Keratinocyte (primary cell): ENCODE data around the gene DNAJB6. TPM values are rescaled to one million over a fixed set of nuclear protein-coding genes. Genes with fewer than 3 reads are reported as not detected.

Source experiments
- DNase-seq: peaks from one replicate; pipeline ENCODE4 v3.0.0-alpha.2; 2011; ENCODE audit warnings: low read depth, missing footprints, low spot score
- FAIRE-seq: peaks from 2 replicates; lab custom pipeline; 2011; peaks lifted over from hg19 to GRCh38; lab: Jason Lieb, UNC
- H2AFZ ChIP-seq: 2 replicates; pipeline ENCODE4 v1.6.0; 2012; ENCODE audit warnings: low read length, control low read depth, inconsistent platforms; ENCODE audit not compliant: control insufficient read depth
- H3K27ac ChIP-seq: 2 replicates; pipeline ENCODE4 v1.5.1; 2011; ENCODE audit warnings: low read length; ENCODE audit not compliant: control insufficient read depth, insufficient read depth
- H3K27me3 ChIP-seq: 3 replicates; pipeline ENCODE4 v1.6.0; 2011; ENCODE audit warnings: low read length; ENCODE audit not compliant: control insufficient read depth, insufficient read depth; ENCODE audit errors: extremely low read depth
- H3K36me3 ChIP-seq, 2 experiments: 2 replicates in 1 of 2; 3 replicates in 1 of 2; pipeline ENCODE4 v1.5.1; 2011; ENCODE audit warnings: low read length in 2 of 2, mild to moderate bottlenecking in 1 of 2; ENCODE audit not compliant: control insufficient read depth in 2 of 2, insufficient read depth in 2 of 2; ENCODE audit errors: extremely low read depth in 1 of 2
- H3K4me1 ChIP-seq: 3 replicates; pipeline ENCODE4 v1.5.1; 2011; ENCODE audit warnings: low read length; ENCODE audit not compliant: control insufficient read depth, insufficient read depth; ENCODE audit errors: extremely low read depth
- H3K4me2 ChIP-seq: 3 replicates; pipeline ENCODE4 v1.6.0; 2011; ENCODE audit warnings: low read depth, low read length; ENCODE audit not compliant: control insufficient read depth, insufficient read depth; ENCODE audit errors: extremely low read depth
- H3K4me3 ChIP-seq, 3 experiments: fragments of 200-600 bp in 1 of 3; sonication (generic) in 1 of 3; 2 replicates in 2 of 3; 3 replicates in 1 of 3; pipeline ENCODE4 v1.5.1; 2011 to 2016; ENCODE audit warnings: low read length in 3 of 3, mild to moderate bottlenecking in 3 of 3, control low read depth in 2 of 3, inconsistent platforms in 1 of 3, low read depth in 1 of 3, mixed read lengths in 1 of 3, mixed run types in 1 of 3, moderate library complexity in 1 of 3; ENCODE audit not compliant: control insufficient read depth in 2 of 3, insufficient read depth in 2 of 3; ENCODE audit errors: extremely low read depth in 1 of 3
- H3K79me2 ChIP-seq: 2 replicates; pipeline ENCODE4 v1.6.0; 2012; ENCODE audit warnings: low read length; ENCODE audit not compliant: control insufficient read depth, insufficient read depth
- H3K9ac ChIP-seq: 3 replicates; pipeline ENCODE4 v1.6.0; 2011; ENCODE audit warnings: low read length; ENCODE audit not compliant: control insufficient read depth, insufficient read depth; ENCODE audit errors: extremely low read depth
- H3K9me1 ChIP-seq: 3 replicates; pipeline ENCODE4 v1.6.0; 2011; ENCODE audit warnings: low read length; ENCODE audit not compliant: control insufficient read depth, insufficient read depth; ENCODE audit errors: extremely low read depth
- H3K9me3 ChIP-seq: 2 replicates; pipeline ENCODE4 v1.5.1; 2012; ENCODE audit warnings: low read depth, low read length; ENCODE audit not compliant: control insufficient read depth
- H4K20me1 ChIP-seq: 3 replicates; pipeline ENCODE4 v1.6.0; 2011; ENCODE audit warnings: low read length; ENCODE audit not compliant: control insufficient read depth, insufficient read depth; ENCODE audit errors: extremely low read depth
- EZH2 ChIP-seq: IDR thresholded peaks from one replicate; pipeline ENCODE4 v1.6.1; 2012; ENCODE audit warnings: inconsistent platforms, mild to moderate bottlenecking, low read length, moderate library complexity
- dilution Hi-C: fragments of 300-500 bp; cut with MboI; formaldehyde crosslinking; loops from one replicate; pipeline ENCODE4 v1.7.0; 2020; ENCODE audit warnings: low sequenced_read_pairs; ENCODE audit not compliant: extremely low pct_ligation_motif_present
- polyA plus RNA-seq, 5 experiments: library from polyadenylated mRNA; depleted of rRNA in 3 of 5; stranded (reverse) in 3 of 5; stranded (forward) in 1 of 5; unstranded in 1 of 5; fragments of >200 nt; gene quantifications; 1 replicate in 1 of 5; 2 replicates in 3 of 5; 3 replicates in 1 of 5; pipeline versions ENCODE4 v1.2.1 to v1.2.3, GENCODE V29; 2011 to 2012; ENCODE audit warnings: missing spikeins in 2 of 5, low read depth in 1 of 5, low replicate concordance in 1 of 5
- TF ChIP-seq, protein P1 (sequence below), 3 experiments: IDR thresholded peaks in 1 of 3; conservative IDR thresholded peaks in 1 of 3; optimal IDR thresholded peaks in 1 of 3; 2 replicates in 2 of 3; 3 replicates in 1 of 3; pipeline versions ENCODE3 to v1.5.1; 2011; ENCODE audit warnings: low read length in 3 of 3, mild to moderate bottlenecking in 3 of 3, moderate library complexity in 2 of 3, control low read depth in 1 of 3, inconsistent platforms in 1 of 3; ENCODE audit not compliant: insufficient read depth in 2 of 3; ENCODE audit errors: extremely low read depth in 1 of 3

DNAJB6 gene
- polyA plus RNA-seq, 1 donor (not counting 4 experiments of a cell fraction or from before 2014, with no cell fraction given), result 152 TPM

GRCh38 chr7:157295338-157295737, 41.5 kb upstream of the DNAJB6 start:
- Histone ChIP-seq H3K4me1 (peaks cover 36% of the 10 kb centered on the region), H3K79me2 (no peaks in the 10 kb centered on the region), H3K36me3 (no peaks in the 10 kb centered on the region), H3K27ac (no peak overlapping the region), H3K4me2 (no peak overlapping the region), H4K20me1 (no peaks in the 10 kb centered on the region), H2AFZ (no peak overlapping the region), H3K9ac (no peak overlapping the region), H3K27me3 (no peaks in the 10 kb centered on the region), H3K4me3 (no peak overlapping the region), H3K9me3 (no peaks in the 10 kb centered on the region), H3K9me1 (no peaks in the 10 kb centered on the region)
- FAIRE-seq (no peak), DNase-seq (no peak)
- TF ChIP-seq, protein P1, sequence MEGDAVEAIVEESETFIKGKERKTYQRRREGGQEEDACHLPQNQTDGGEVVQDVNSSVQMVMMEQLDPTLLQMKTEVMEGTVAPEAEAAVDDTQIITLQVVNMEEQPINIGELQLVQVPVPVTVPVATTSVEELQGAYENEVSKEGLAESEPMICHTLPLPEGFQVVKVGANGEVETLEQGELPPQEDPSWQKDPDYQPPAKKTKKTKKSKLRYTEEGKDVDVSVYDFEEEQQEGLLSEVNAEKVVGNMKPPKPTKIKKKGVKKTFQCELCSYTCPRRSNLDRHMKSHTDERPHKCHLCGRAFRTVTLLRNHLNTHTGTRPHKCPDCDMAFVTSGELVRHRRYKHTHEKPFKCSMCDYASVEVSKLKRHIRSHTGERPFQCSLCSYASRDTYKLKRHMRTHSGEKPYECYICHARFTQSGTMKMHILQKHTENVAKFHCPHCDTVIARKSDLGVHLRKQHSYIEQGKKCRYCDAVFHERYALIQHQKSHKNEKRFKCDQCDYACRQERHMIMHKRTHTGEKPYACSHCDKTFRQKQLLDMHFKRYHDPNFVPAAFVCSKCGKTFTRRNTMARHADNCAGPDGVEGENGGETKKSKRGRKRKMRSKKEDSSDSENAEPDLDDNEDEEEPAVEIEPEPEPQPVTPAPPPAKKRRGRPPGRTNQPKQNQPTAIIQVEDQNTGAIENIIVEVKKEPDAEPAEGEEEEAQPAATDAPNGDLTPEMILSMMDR (optimal IDR thresholded peaks at IDR 0.05 in 1 of 3, IDR thresholded peaks at IDR 0.05 in 1 of 3, conservative IDR thresholded peaks at IDR 0.05 in 1 of 3; ENCODE audit: extremely low read depth in 1 of 3, insufficient read depth in 2 of 3, low read length in 3 of 3), result no peak
- TF ChIP-seq EZH2, result no peak
- dilution Hi-C loops, result no loop called here

DNA sequence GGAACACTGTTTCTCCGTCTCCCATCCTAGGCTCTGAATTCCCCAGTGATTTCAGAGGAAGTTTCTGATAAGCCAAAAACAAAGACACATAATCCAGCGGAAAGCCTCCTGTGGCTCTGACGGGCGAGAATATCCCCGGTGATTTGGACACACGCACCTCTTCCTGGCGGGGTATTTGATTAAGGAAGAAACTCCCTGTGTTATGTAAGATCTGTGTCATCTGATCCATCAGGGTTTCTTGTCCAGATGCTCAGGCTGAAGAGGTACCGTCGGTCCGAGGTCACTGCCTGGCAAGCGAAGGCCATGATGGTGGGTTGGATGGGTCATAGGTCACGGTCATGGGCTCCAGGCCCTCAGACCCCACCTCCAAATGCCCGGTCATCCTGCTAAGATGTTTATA, 39.6 kb upstream of the DNAJB6 start:
- no peak overlapping the region for H3K4me2 ChIP-seq
- no peaks in the 10 kb centered on the region for H4K20me1 ChIP-seq
- peaks cover 33% of the 10 kb centered on the region for H3K4me1 ChIP-seq
- no peaks in the 10 kb centered on the region for H3K79me2 ChIP-seq
- TF ChIP-seq EZH2, result no peak
- TF ChIP-seq, protein P1 (optimal IDR thresholded peaks at IDR 0.05 in 1 of 3, IDR thresholded peaks at IDR 0.05 in 1 of 3, conservative IDR thresholded peaks at IDR 0.05 in 1 of 3; ENCODE audit: extremely low read depth in 1 of 3, insufficient read depth in 2 of 3, low read length in 3 of 3), result no peak
- H3K9me3 ChIP-seq, result no peaks in the 10 kb centered on the region
- H3K9me1 ChIP-seq, result no peaks in the 10 kb centered on the region
- no peak for FAIRE-seq
- no peaks in the 10 kb centered on the region for H3K36me3 ChIP-seq
- H3K27me3 ChIP-seq, result no peaks in the 10 kb centered on the region
- H2AFZ ChIP-seq, result no peak overlapping the region
- H3K4me3 ChIP-seq, result no peak overlapping the region
- no peak for DNase-seq
- dilution Hi-C loops, result no loop called here
- H3K9ac ChIP-seq, result no peak overlapping the region
- no peak overlapping the region for H3K27ac ChIP-seq
